Duodenal mucosa (tissue), 2 donors: ENCODE results near the gene PAIP2.

Experiments
- H3K27ac ChIP-seq: one replicate; pipeline ENCODE4 v1.7.0; 2013; ENCODE audit warnings: low read depth, low read length
- H3K27me3 ChIP-seq, 2 donors: one replicate each; pipeline ENCODE4 v1.7.0; 2013; ENCODE audit warnings: low read length in 2 of 2, control low read depth in 1 of 2; ENCODE audit not compliant: insufficient read depth in 2 of 2, control insufficient read depth in 1 of 2
- H3K36me3 ChIP-seq, 2 donors: one replicate each; pipeline ENCODE4 v1.7.0; 2013; ENCODE audit warnings: low read length in 2 of 2, control low read depth in 1 of 2; ENCODE audit not compliant: insufficient read depth in 2 of 2, control insufficient read depth in 1 of 2
- H3K4me1 ChIP-seq, 2 donors: one replicate each; pipeline ENCODE4 v1.7.0; 2013; ENCODE audit warnings: low read length in 2 of 2, control low read depth in 1 of 2; ENCODE audit not compliant: insufficient read depth in 2 of 2, control insufficient read depth in 1 of 2
- H3K4me3 ChIP-seq, 2 donors: one replicate each; pipeline ENCODE4 v1.7.0; 2013; ENCODE audit warnings: low read length in 2 of 2, low read depth in 1 of 2
- H3K9ac ChIP-seq, 2 donors: one replicate each; pipeline ENCODE4 v1.7.0; 2013; ENCODE audit warnings: low read length in 2 of 2, low read depth in 1 of 2
- H3K9me3 ChIP-seq, 2 donors: one replicate each; pipeline ENCODE4 v1.7.0; 2013; ENCODE audit warnings: low read length in 2 of 2, control low read depth in 1 of 2; ENCODE audit not compliant: control insufficient read depth in 1 of 2

Gene PAIP2, protein sequence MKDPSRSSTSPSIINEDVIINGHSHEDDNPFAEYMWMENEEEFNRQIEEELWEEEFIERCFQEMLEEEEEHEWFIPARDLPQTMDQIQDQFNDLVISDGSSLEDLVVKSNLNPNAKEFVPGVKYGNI

DNA sequence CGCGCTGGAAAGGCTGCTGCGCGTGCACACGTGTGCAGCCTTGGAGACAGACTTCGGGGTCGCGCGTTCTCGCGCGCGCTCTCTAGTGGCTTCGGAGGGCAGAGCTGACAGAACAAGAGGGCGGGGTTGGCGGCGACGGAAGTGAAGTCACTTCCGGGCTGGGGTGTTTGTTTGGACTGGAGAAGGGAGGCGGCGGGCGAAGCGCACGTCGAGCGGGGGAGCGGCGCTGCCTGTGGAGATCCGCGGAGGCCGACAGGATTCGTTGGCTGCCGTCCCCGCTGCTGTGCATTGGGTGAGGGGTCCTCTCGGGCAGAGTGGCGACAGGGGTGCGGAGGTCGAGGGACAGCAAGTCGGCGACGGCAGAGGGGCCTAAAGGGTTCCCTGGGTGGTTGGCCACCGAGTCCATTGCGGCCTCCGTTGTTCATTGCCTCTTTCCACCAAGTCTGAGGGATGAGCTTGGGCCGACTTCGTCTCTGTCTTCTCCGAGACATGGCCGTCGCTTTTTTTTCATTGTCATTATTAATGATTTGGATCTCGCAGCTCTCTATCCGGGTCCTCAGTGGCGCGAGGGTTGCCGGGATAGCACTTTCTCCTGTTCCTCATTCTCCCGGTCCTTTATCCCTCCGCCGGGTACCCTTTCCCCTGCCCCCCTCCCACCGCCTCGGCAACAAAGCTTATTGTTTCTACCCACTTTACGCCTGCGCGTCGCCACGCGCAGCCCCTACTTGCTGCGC, at the start of gene PAIP2:
PAIP2 (plus strand) TSS at position 166 of the 734 bp plus-strand sequence. CDS start 21,931 bp downstream, outside the sequence.
- Histone ChIP-seq H3K4me1 (peaks cover 17 to 27% of the 10 kb centered on the region in 2 donors), H3K4me3 (peak within 1 kb of the TSS; percentile 90 to 96), H3K36me3 (no peaks in the 10 kb centered on the region), H3K27me3 (no peaks in the 10 kb centered on the region), H3K9me3 (no peaks in the 10 kb centered on the region), H3K27ac (peak within 1 kb of the TSS; percentile 99), H3K9ac (peak within 1 kb of the TSS; percentile 96 to 98)

GRCh38 chr5:139293202-139293506, 48.5 kb upstream of the PAIP2 start:
- Histone ChIP-seq H3K9ac (peak overlapping the region; percentile 79 to 93), H3K36me3 (no peaks in the 10 kb centered on the region), H3K27ac (peak overlapping the region; percentile 99), H3K9me3 (no peaks in the 10 kb centered on the region), H3K4me1 (peaks cover 28 to 34% of the 10 kb centered on the region in 2 donors), H3K4me3 (peak overlapping the region; percentile 76 to 96), H3K27me3 (no peaks in the 10 kb centered on the region)

GRCh38 chr5:139293507-139294373, 47.9 kb upstream of the PAIP2 start, which contains the start of gene MATR3:
Gene MATR3 (plus strand): TSS chr5:139293740. CDS start chr5:139307416, 13,676 bp downstream.
- peak within 1 kb of the TSS; percentile 76 to 96 for H3K4me3 ChIP-seq
- no peaks in the 10 kb centered on the region for H3K36me3 ChIP-seq
- no peaks in the 10 kb centered on the region for H3K27me3 ChIP-seq
- H3K9ac ChIP-seq, result peak within 1 kb of the TSS; percentile 79 to 93
- H3K9me3 ChIP-seq, result no peaks in the 10 kb centered on the region
- H3K27ac ChIP-seq, result peak within 1 kb of the TSS; percentile 99
- H3K4me1 ChIP-seq, result peaks cover 32 to 40% of the 10 kb centered on the region in 2 donors

DNA sequence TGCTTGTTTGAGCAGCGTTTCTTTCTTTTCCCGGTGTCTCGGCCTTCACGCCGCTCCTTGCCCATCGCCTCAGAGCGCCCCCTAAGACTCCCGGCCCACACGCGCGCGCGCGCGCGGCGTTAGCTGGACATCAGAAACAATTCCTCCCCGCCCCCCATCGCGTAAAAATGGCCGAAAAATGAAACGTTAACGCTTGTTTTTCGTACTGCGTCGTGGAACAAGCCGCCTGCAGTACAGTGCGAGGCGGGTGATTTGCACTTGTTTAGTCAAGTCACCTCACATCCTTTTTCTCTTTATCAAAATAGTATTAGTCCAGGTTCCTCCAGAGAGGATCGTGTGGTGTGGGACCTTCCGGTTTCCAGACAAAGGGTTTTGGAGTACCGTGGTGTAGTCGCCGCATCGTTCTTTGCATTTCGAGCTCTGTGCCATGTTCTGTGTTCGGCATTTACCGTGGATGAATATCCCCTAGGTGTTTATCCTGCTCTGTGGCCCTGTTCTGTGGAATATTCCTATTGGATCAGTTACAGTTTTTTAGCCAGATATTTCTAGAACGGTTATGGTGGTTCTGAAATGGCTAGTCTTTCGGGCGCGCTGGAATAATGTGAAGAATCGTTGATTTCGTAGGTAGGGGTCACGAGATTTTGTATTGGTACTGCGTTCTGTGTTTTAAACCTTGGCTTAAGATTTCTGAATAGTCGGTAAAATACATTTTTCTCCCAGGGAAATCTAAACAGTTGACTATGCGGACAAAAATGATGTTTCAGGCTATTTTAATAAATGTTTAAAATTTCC, 47.1 kb upstream of the PAIP2 start:
- no peaks in the 10 kb centered on the region for H3K36me3 ChIP-seq
- peaks cover 40 to 48% of the 10 kb centered on the region in 2 donors for H3K4me1 ChIP-seq
- H3K9me3 ChIP-seq, result no peaks in the 10 kb centered on the region
- H3K27me3 ChIP-seq, result no peaks in the 10 kb centered on the region
- H3K27ac ChIP-seq, result peak overlapping the region; percentile 99
- peak overlapping the region; percentile 76 to 96 for H3K4me3 ChIP-seq
- H3K9ac ChIP-seq, result peak overlapping the region; percentile 79 to 93

DNA sequence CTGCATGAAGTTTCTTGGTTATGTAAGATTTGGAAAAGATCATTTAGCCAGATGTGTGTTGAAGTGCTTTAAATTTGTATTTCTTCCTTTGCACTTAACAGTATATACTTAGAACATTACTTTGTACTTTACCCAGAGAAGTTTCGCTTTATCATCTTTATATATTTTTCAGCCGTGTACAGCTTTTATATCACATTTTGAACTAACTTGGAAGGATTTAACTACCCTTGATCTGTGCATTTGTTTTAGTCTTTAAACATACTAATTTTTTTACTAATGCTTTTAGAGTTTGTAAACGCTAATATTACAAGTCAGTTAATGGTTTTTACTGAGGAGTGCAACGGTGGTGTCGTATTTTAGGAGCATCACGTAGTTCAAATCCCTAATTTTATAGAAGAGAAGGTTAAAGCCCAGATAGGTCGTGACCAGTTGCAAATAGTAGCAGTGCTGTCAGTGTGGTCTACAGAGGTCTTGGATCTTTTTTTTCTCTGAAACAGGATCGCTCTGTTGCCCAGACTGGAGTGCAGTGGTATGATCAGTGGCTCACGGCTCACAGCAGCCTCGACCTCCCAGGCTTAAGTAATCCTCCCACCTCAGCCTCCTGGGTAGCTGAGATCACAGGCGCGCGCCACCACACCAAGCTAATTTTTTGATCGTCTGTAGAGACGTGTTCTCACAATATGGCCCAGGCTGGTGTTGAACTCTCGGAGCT, 46.2 kb upstream of the PAIP2 start:
- H3K9me3 ChIP-seq, result no peaks in the 10 kb centered on the region
- no peak overlapping the region for H3K27ac ChIP-seq
- H3K36me3 ChIP-seq, result no peaks in the 10 kb centered on the region
- peaks cover 42 to 52% of the 10 kb centered on the region in 2 donors for H3K4me1 ChIP-seq
- H3K9ac ChIP-seq, result peak overlapping the region; percentile 79 to 93
- peak overlapping the region; percentile 76 to 96 for H3K4me3 ChIP-seq
- H3K27me3 ChIP-seq, result no peaks in the 10 kb centered on the region

DNA sequence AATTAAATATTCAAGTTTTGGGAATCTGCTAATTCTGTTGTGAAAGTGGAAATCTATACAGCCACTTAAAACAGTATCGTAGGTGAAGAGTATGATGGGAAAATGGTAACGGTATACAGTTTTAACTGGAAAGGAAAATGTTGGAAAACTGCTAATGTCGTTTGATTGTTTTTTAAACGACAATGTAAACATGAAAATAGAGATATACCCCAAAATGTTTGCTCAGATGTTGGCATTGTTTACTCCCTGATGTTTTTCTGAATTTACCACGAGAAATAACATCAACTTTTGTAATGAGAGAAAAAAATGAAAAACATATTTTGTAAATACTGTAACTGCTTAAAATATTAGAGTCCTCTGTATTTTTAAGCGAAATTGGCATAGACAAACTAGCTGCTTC, 45.5 kb upstream of the PAIP2 start:
- H3K4me3 ChIP-seq, result peak overlapping the region in 1 of 2 donors; percentile 96
- H3K27ac ChIP-seq, result no peak overlapping the region
- H3K9ac ChIP-seq, result no peak overlapping the region

GRCh38 chr5:139296862-139297326, 44.8 kb upstream of the PAIP2 start:
- Histone ChIP-seq H3K9me3 (no peaks in the 10 kb centered on the region), H3K4me3 (no peak overlapping the region), H3K27ac (no peak overlapping the region), H3K27me3 (no peaks in the 10 kb centered on the region), H3K36me3 (peaks cover 0 to 2% of the 10 kb centered on the region in 2 donors), H3K9ac (no peak overlapping the region), H3K4me1 (peaks cover 42 to 58% of the 10 kb centered on the region in 2 donors)

More for the DNA sequence above, 45.5 kb upstream of the PAIP2 start:
- no peaks in the 10 kb centered on the region for H3K36me3 ChIP-seq
- H3K9me3 ChIP-seq, result no peaks in the 10 kb centered on the region
- no peaks in the 10 kb centered on the region for H3K27me3 ChIP-seq
- H3K4me1 ChIP-seq, result peaks cover 42 to 53% of the 10 kb centered on the region in 2 donors

- no peaks in the 10 kb centered on the region for H3K9me3 ChIP-seq
- H3K9ac ChIP-seq, result peak overlapping the region in 1 of 2 donors; percentile 3
- H3K4me3 ChIP-seq, result peak overlapping the region in 1 of 2 donors; percentile 7
- peaks cover 0 to 5% of the 10 kb centered on the region in 2 donors for H3K36me3 ChIP-seq
- H3K27ac ChIP-seq, result no peak overlapping the region
- H3K4me1 ChIP-seq, result peaks cover 43 to 58% of the 10 kb centered on the region in 2 donors
- no peaks in the 10 kb centered on the region for H3K27me3 ChIP-seq
These were observed 44.1 kb upstream of the PAIP2 start for GRCh38 chr5:139297439-139298133.
